COR-L47 (cell line): ENCODE data around the gene MYO5C.

ENCODE experiments used
- DNase-seq: peaks from one replicate; lab custom pipeline; 2025; lab: John Stamatoyannopoulos, UW

The MYO5C gene

GRCh38 chr15:52280326-52281084, 15.1 kb downstream of the MYO5C start:
- no peak for DNase-seq

GRCh38 chr15:52278636-52279367, 16.8 kb downstream of the MYO5C start:
- no peak for DNase-seq

GRCh38 chr15:52278135-52278534, 17.5 kb downstream of the MYO5C start:
- no peak for DNase-seq

GRCh38 chr15:52277575-52277974, 18.0 kb downstream of the MYO5C start:
- no peak for DNase-seq

GRCh38 chr15:52276256-52276770, 19.3 kb downstream of the MYO5C start:
- DNase-seq = no peak

GRCh38 chr15:52263563-52264282, 31.9 kb downstream of the MYO5C start:
- no peak for DNase-seq

GRCh38 chr15:52262364-52262763, 33.2 kb downstream of the MYO5C start:
- DNase-seq = no peak

- peak; percentile 82 for DNase-seq
These were observed 33.9 kb downstream of the MYO5C start for GRCh38 chr15:52261498-52262242.

- no peak for DNase-seq
These were observed 34.6 kb downstream of the MYO5C start for GRCh38 chr15:52261026-52261425.

GRCh38 chr15:52259503-52259902, 36.1 kb downstream of the MYO5C start:
- DNase-seq = no peak

GRCh38 chr15:52258461-52258860, 37.1 kb downstream of the MYO5C start:
- no peak for DNase-seq

GRCh38 chr15:52257734-52258062, 37.9 kb downstream of the MYO5C start:
- DNase-seq = no peak

- no peak for DNase-seq
These were observed 38.5 kb downstream of the MYO5C start for GRCh38 chr15:52256930-52257733.

- peak; percentile 31 for DNase-seq
These were observed 39.2 kb downstream of the MYO5C start for GRCh38 chr15:52256366-52256765.

- DNase-seq = no peak
These were observed 39.7 kb downstream of the MYO5C start for GRCh38 chr15:52255935-52256334.

GRCh38 chr15:52255008-52255407, 40.6 kb downstream of the MYO5C start:
- DNase-seq = no peak

- no peak for DNase-seq
These were observed 41.2 kb downstream of the MYO5C start for GRCh38 chr15:52254391-52254790.

GRCh38 chr15:52252781-52253180, 42.8 kb downstream of the MYO5C start:
- no peak for DNase-seq

GRCh38 chr15:52251144-52251860, 44.3 kb downstream of the MYO5C start:
- DNase-seq = no peak

GRCh38 chr15:52247461-52247860, 48.1 kb downstream of the MYO5C start:
- no peak for DNase-seq
